SK-N-SH (cell line): ENCODE measurements around the gene RNF7. TPM values are rescaled to one million over a fixed set of nuclear protein-coding genes. Genes with fewer than 3 reads are reported as not detected.

Experiments used
- CTCF ChIA-PET: fragments of 300-600, 350-600 bp; formaldehyde crosslinking; extraction: SDS; loops from one replicate; lab custom pipeline; 2021; lab: Yijun Ruan, JAX
- POLR2A ChIA-PET: fragments of 350-600 bp; sonication (Branson Sonifier 250); formaldehyde crosslinking; extraction: SDS; loops from one replicate; lab custom pipeline; 2020; ENCODE audit warnings: antibody characterized with exemption, inconsistent platforms; lab: Yijun Ruan, JAX
- DNase-seq: peaks from one replicate; pipeline ENCODE4 v3.0.0; 2012
- H2AFZ ChIP-seq: fragments of 200-600 bp; sonication (generic); 2 replicates; pipeline ENCODE4 v1.8.1; 2016; ENCODE audit warnings: antibody characterized with exemption, mild to moderate bottlenecking, low read depth
- H3F3A ChIP-seq: fragments of 200-600 bp; sonication (generic); replicated peaks from 2 replicates; pipeline ENCODE3; 2016; ENCODE audit warnings: antibody characterized with exemption, mild to moderate bottlenecking; ENCODE audit not compliant: insufficient read depth
- H3K27ac ChIP-seq, 2 experiments: fragments of 200-500 bp in 1 of 2; fragments of 200-600 bp in 1 of 2; sonication (Bioruptor generic) in 1 of 2; sonication (generic), shearing (Covaris generic) in 1 of 2; 2 replicates each; pipeline versions ENCODE4 v1.5.1 to v1.6.1; 2014 to 2016; ENCODE audit warnings: low read depth in 2 of 2, inconsistent platforms in 1 of 2, low read length in 1 of 2, mild to moderate bottlenecking in 1 of 2, mixed read lengths in 1 of 2
- H3K27me3 ChIP-seq: fragments of 200-600 bp; sonication (generic), shearing (Covaris generic); 2 replicates; pipeline ENCODE4 v1.6.1; 2016; ENCODE audit warnings: mixed run types; ENCODE audit not compliant: insufficient read depth
- H3K36me3 ChIP-seq, 2 experiments: fragments of 200-500 bp in 1 of 2; fragments of 200-600 bp in 1 of 2; sonication (Bioruptor generic) in 1 of 2; sonication (generic) in 1 of 2; replicated peaks in 1 of 2; 2 replicates each; pipeline versions ENCODE3 to v1.5.1; 2014 to 2016; ENCODE audit warnings: low read length in 1 of 2, mild to moderate bottlenecking in 1 of 2; ENCODE audit not compliant: insufficient read depth in 2 of 2, control insufficient read depth in 1 of 2
- H3K4me1 ChIP-seq, 2 experiments: fragments of 200-500 bp in 1 of 2; fragments of 200-600 bp in 1 of 2; sonication (Bioruptor generic) in 1 of 2; sonication (generic), shearing (Covaris generic) in 1 of 2; 2 replicates each; pipeline versions ENCODE4 v1.5.1 to v1.6.1; 2014 to 2016; ENCODE audit warnings: low read depth in 1 of 2, low read length in 1 of 2, mixed run types in 1 of 2; ENCODE audit not compliant: insufficient read depth in 2 of 2, control insufficient read depth in 1 of 2
- H3K4me2 ChIP-seq: fragments of 200-600 bp; sonication (generic), shearing (Covaris generic); 2 replicates; pipeline ENCODE4 v1.6.1; 2017; ENCODE audit warnings: mixed run types
- H3K4me3 ChIP-seq, 2 experiments: fragments of 200-500 bp in 1 of 2; fragments of 200-600 bp in 1 of 2; sonication (Bioruptor generic) in 1 of 2; sonication (generic), shearing (Covaris generic) in 1 of 2; 2 replicates each; pipeline versions ENCODE4 v1.5.1 to v1.8.1; 2014 to 2016; ENCODE audit warnings: low read depth in 2 of 2, inconsistent platforms in 1 of 2, low read length in 1 of 2, mild to moderate bottlenecking in 1 of 2, mixed read lengths in 1 of 2, moderate library complexity in 1 of 2
- H3K79me2 ChIP-seq: fragments of 200-600 bp; sonication (generic); 2 replicates; pipeline ENCODE4 v1.8.1; 2017; ENCODE audit warnings: mild to moderate bottlenecking; ENCODE audit not compliant: insufficient read depth
- H3K9ac ChIP-seq: fragments of 200-600 bp; sonication (generic); 2 replicates; pipeline ENCODE4 v1.6.1; 2017; ENCODE audit warnings: mixed run types
- H3K9me2 ChIP-seq: fragments of 200-600 bp; sonication (generic); 2 replicates; pipeline ENCODE4 v1.6.1; 2017; ENCODE audit warnings: mixed run types
- H3K9me3 ChIP-seq: fragments of 200-600 bp; sonication (generic); 2 replicates; pipeline ENCODE4 v1.6.1; 2017; ENCODE audit warnings: mixed run types, mild to moderate bottlenecking, moderate library complexity
- H4K20me1 ChIP-seq: fragments of 200-600 bp; sonication (generic); 2 replicates; pipeline ENCODE4 v1.6.1; 2017; ENCODE audit warnings: mild to moderate bottlenecking, mixed run types; ENCODE audit not compliant: insufficient read depth
- CHD2 ChIP-seq: fragments of 150-350 bp; IDR thresholded peaks from 2 replicates; pipeline ENCODE4 v1.6.1; 2018; ENCODE audit warnings: low read length; ENCODE audit not compliant: partially characterized antibody
- CTCF ChIP-seq: fragments of 200-600 bp; sonication (generic); IDR thresholded peaks from 2 replicates; pipeline ENCODE4 v1.6.1; 2017; ENCODE audit warnings: antibody characterized with exemption, mild to moderate bottlenecking, moderate library complexity
- ELF1 ChIP-seq: IDR thresholded peaks from 2 replicates; pipeline ENCODE4 v1.4.0; 2012
- EP300 ChIP-seq, 2 experiments: IDR thresholded peaks; 2 replicates each; pipeline versions ENCODE4 v1.4.0 to v1.6.1; 2012; ENCODE audit warnings: borderline replicate concordance in 1 of 2, low read depth in 1 of 2, low read length in 1 of 2
- FOSL2 ChIP-seq: IDR thresholded peaks from 2 replicates; pipeline ENCODE4 v1.4.0; 2012; ENCODE audit warnings: low read depth, mild to moderate bottlenecking, moderate library complexity, borderline replicate concordance
- FOXJ3 ChIP-seq: sonication (generic); formaldehyde crosslinking; IDR thresholded peaks from 2 replicates; pipeline ENCODE4 v1.5.1; 2020; ENCODE audit warnings: mild to moderate bottlenecking, missing genetic modification reagents
- GABPA ChIP-seq: IDR thresholded peaks from 2 replicates; pipeline ENCODE4 v1.4.0; 2012; ENCODE audit warnings: low read depth, mild to moderate bottlenecking
- JUND ChIP-seq: IDR thresholded peaks from 2 replicates; pipeline ENCODE4 v1.4.0; 2012
- MAX ChIP-seq: IDR thresholded peaks from 2 replicates; pipeline ENCODE4 v1.4.0; 2012; ENCODE audit warnings: low read depth
- MXI1 ChIP-seq: IDR thresholded peaks from 2 replicates; pipeline ENCODE4 v1.6.1; 2012; ENCODE audit warnings: mild to moderate bottlenecking, low read depth, low read length, improper control_type of control experiment
- NFIC ChIP-seq: IDR thresholded peaks from 2 replicates; pipeline ENCODE4 v1.4.0; 2012; ENCODE audit warnings: borderline replicate concordance
- NRF1 ChIP-seq: IDR thresholded peaks from 2 replicates; pipeline ENCODE4 v1.6.1; 2012; ENCODE audit warnings: low read depth, mild to moderate bottlenecking, low read length
- PBX3 ChIP-seq: IDR thresholded peaks from 2 replicates; pipeline ENCODE4; 2012
- POLR2AphosphoS5 ChIP-seq: IDR thresholded peaks from 2 replicates; pipeline ENCODE4 v1.6.1; 2012; ENCODE audit warnings: low read depth, low read length
- RXRA ChIP-seq: IDR thresholded peaks from 2 replicates; pipeline ENCODE4 v1.4.0; 2012; ENCODE audit warnings: low read depth, mild to moderate bottlenecking, borderline replicate concordance
- SIN3A ChIP-seq: IDR thresholded peaks from 2 replicates; pipeline ENCODE4 v1.6.1; 2012; ENCODE audit warnings: low read depth, mild to moderate bottlenecking, low read length, moderate library complexity, borderline replicate concordance
- TAF1 ChIP-seq: IDR thresholded peaks from 2 replicates; pipeline ENCODE4 v1.6.1; 2012; ENCODE audit warnings: low read depth, mild to moderate bottlenecking, low read length, moderate library complexity, borderline replicate concordance
- WGBS: methylation state at CpG from one replicate; pipeline ENCODE4 v1.1.6; 2017; ENCODE audit warnings: low lambda C conversion rate; 5-methylcytosine and 5-hydroxymethylcytosine counted together
- polyA plus RNA-seq, 3 experiments: library from polyadenylated mRNA; depleted of rRNA; stranded (reverse); fragments of >200 nt; gene quantifications; 2 replicates each; pipeline ENCODE4 v1.2.3, GENCODE V29; 2012
- TF ChIP-seq, protein P1 (sequence below): IDR thresholded peaks from 2 replicates; pipeline ENCODE4 v1.4.0; 2012; ENCODE audit warnings: low read depth, borderline replicate concordance
- TF ChIP-seq, protein P2 (sequence below): fragments of 150-350 bp; IDR thresholded peaks from 2 replicates; pipeline ENCODE4 v1.6.1; 2017; ENCODE audit warnings: antibody characterized with exemption, low read length, low read depth, borderline replicate concordance
- TF ChIP-seq, protein P3 (sequence below): fragments of 150-350 bp; IDR thresholded peaks from 2 replicates; pipeline ENCODE4 v1.6.1; 2016; ENCODE audit warnings: mild to moderate bottlenecking, low read depth, low read length

Gene RNF7
- polyA plus RNA-seq, 1 of the 3 experiments (the other 2 are of a cell fraction), result 77.1 TPM

DNA sequence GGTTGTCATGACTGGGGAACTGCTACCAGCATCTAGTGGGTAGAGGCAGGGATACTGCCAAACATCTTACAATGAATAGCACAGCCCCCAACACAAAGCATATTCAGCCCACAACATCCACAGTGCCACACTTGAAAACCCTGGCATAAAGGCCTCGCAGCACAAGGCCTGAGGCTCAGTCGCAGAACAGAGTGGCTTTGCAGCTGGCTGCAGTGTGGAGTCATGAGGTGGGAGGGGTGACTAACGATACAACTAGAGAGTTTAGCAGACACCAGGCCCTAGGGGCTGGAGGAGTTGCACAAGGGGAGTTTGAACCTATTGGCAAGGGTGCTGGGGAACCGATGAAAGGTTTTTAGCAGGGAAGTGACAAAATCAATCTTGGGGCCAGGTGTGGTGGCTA, 57.2 kb downstream of the RNF7 start:
- no peaks in the 10 kb centered on the region for H4K20me1 ChIP-seq
- no peaks in the 10 kb centered on the region for H3K9me3 ChIP-seq
- no peaks in the 10 kb centered on the region for H3K9me2 ChIP-seq
- H3K79me2 ChIP-seq, result no peaks in the 10 kb centered on the region
- 71% methylated on average over 4 of the region's 4 CpGs for WGBS
- no peak overlapping the region for H3K9ac ChIP-seq
- H3F3A ChIP-seq, result no peaks in the 10 kb centered on the region
- POLR2A ChIA-PET, result no interaction called here
- no peak overlapping the region for H2AFZ ChIP-seq
- H3K27me3 ChIP-seq, result no peaks in the 10 kb centered on the region
- TF ChIP-seq MAX (no peak), CHD2 (no peak), FOSL2 (no peak), CTCF (no peak), ELF1 (no peak), PBX3 (no peak), MXI1 (no peak), EP300 (IDR thresholded peaks at IDR 0.05; ENCODE audit: borderline replicate concordance in 1 of 2, low read depth in 1 of 2, low read length in 1 of 2) (no peak), TAF1 (no peak), JUND (no peak), POLR2AphosphoS5 (no peak), FOXJ3 (CRISPR knock-in tag) (no peak), SIN3A (no peak), NRF1 (no peak), GABPA (no peak), RXRA (no peak), NFIC (no peak)
- TF ChIP-seq, protein P1, sequence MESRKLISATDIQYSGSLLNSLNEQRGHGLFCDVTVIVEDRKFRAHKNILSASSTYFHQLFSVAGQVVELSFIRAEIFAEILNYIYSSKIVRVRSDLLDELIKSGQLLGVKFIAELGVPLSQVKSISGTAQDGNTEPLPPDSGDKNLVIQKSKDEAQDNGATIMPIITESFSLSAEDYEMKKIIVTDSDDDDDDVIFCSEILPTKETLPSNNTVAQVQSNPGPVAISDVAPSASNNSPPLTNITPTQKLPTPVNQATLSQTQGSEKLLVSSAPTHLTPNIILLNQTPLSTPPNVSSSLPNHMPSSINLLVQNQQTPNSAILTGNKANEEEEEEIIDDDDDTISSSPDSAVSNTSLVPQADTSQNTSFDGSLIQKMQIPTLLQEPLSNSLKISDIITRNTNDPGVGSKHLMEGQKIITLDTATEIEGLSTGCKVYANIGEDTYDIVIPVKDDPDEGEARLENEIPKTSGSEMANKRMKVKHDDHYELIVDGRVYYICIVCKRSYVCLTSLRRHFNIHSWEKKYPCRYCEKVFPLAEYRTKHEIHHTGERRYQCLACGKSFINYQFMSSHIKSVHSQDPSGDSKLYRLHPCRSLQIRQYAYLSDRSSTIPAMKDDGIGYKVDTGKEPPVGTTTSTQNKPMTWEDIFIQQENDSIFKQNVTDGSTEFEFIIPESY, result no peak
- TF ChIP-seq, protein P2, sequence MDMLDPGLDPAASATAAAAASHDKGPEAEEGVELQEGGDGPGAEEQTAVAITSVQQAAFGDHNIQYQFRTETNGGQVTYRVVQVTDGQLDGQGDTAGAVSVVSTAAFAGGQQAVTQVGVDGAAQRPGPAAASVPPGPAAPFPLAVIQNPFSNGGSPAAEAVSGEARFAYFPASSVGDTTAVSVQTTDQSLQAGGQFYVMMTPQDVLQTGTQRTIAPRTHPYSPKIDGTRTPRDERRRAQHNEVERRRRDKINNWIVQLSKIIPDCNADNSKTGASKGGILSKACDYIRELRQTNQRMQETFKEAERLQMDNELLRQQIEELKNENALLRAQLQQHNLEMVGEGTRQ, result no peak
- TF ChIP-seq, protein P3, sequence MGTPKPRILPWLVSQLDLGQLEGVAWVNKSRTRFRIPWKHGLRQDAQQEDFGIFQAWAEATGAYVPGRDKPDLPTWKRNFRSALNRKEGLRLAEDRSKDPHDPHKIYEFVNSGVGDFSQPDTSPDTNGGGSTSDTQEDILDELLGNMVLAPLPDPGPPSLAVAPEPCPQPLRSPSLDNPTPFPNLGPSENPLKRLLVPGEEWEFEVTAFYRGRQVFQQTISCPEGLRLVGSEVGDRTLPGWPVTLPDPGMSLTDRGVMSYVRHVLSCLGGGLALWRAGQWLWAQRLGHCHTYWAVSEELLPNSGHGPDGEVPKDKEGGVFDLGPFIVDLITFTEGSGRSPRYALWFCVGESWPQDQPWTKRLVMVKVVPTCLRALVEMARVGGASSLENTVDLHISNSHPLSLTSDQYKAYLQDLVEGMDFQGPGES, result no peak
- TF ChIP-seq, all 33 proteins: peak for 0
- CTCF ChIA-PET, result interaction anchor here (1.0 to 1.5 kb wide), 2 partner anchors 46 to 80 kb away, joined by 3 read pairs; no protein-coding TSS in a partner anchor
- Histone ChIP-seq H3K4me1 (peaks cover 0 to 3% of the 10 kb centered on the region in 2 experiments; a peak in 2 of 4 replicates), H3K27ac (no peak overlapping the region), H3K4me2 (no peak overlapping the region), H3K36me3 (no peaks in the 10 kb centered on the region), H3K4me3 (no peak overlapping the region)
- no peak for DNase-seq
